Fibroblast of lung (primary cell): ENCODE results near the gene ARFRP1. TPM values are rescaled to one million over a fixed set of nuclear protein-coding genes. Genes with fewer than 3 reads are reported as not detected.

Source experiments
- DNase-seq, 2 donors: peaks; one replicate each; pipeline versions ENCODE4 v3.0.0 to v3.0.0-alpha.2; 2010; ENCODE audit warnings: low read depth in 2 of 2
- H2AFZ ChIP-seq: 2 replicates; pipeline ENCODE4 v1.5.1; 2012; ENCODE audit warnings: low read length, control low read depth, inconsistent platforms
- H3K27ac ChIP-seq: 2 replicates; pipeline ENCODE4 v1.5.1; 2011; ENCODE audit warnings: low read length, control low read depth; ENCODE audit not compliant: insufficient read depth
- H3K27me3 ChIP-seq: 2 replicates; pipeline ENCODE4 v1.5.1; 2011; ENCODE audit warnings: mild to moderate bottlenecking, low read length; ENCODE audit not compliant: control insufficient read depth, insufficient read depth
- H3K36me3 ChIP-seq: 2 replicates; pipeline ENCODE4 v1.5.1; 2011; ENCODE audit warnings: low read length; ENCODE audit not compliant: control insufficient read depth, insufficient read depth
- H3K4me1 ChIP-seq: 2 replicates; pipeline ENCODE4 v1.5.1; 2011; ENCODE audit warnings: low read length; ENCODE audit not compliant: control insufficient read depth, insufficient read depth; ENCODE audit errors: extremely low read depth
- H3K4me2 ChIP-seq: 2 replicates; pipeline ENCODE4 v1.5.1; 2011; ENCODE audit warnings: low read length, control low read depth; ENCODE audit not compliant: insufficient read depth; ENCODE audit errors: extremely low read depth
- H3K4me3 ChIP-seq, 4 experiments: fragments of 200-600 bp in 1 of 4; sonication (generic) in 1 of 4; replicated peaks in 1 of 4; 2 replicates each; pipeline ENCODE4 v1.5.1; 2011 to 2016; ENCODE audit warnings: low read length in 4 of 4, low read depth in 3 of 4, mild to moderate bottlenecking in 3 of 4, control low read depth in 2 of 4, inconsistent platforms in 1 of 4, mixed read lengths in 1 of 4; ENCODE audit not compliant: insufficient read depth in 1 of 4; ENCODE audit errors: control extremely low read depth in 1 of 4
- H3K79me2 ChIP-seq: 2 replicates; pipeline ENCODE4 v1.5.1; 2012; ENCODE audit warnings: mild to moderate bottlenecking, low read length, inconsistent platforms; ENCODE audit not compliant: control insufficient read depth, insufficient read depth
- H3K9ac ChIP-seq: 2 replicates; pipeline ENCODE4 v1.5.1; 2011; ENCODE audit warnings: mild to moderate bottlenecking, low read length, control low read depth; ENCODE audit not compliant: insufficient read depth
- H3K9me3 ChIP-seq: 2 replicates; pipeline ENCODE4 v1.5.1; 2012; ENCODE audit warnings: low read depth, low read length; ENCODE audit not compliant: control insufficient read depth, insufficient read depth
- H4K20me1 ChIP-seq: 2 replicates; pipeline ENCODE4 v1.5.1; 2011; ENCODE audit warnings: low read length; ENCODE audit not compliant: control insufficient read depth, insufficient read depth; ENCODE audit errors: extremely low read depth
- CTCF ChIP-seq, 2 donors: IDR thresholded peaks in 1 of 2; conservative IDR thresholded peaks in 1 of 2; 1 replicate in 1 of 2; 2 replicates in 1 of 2; pipeline ENCODE4 v1.5.1; 2011 to 2012; ENCODE audit warnings: low read length in 2 of 2, control low read depth in 1 of 2, inconsistent platforms in 1 of 2, low read depth in 1 of 2, mild to moderate bottlenecking in 1 of 2
- EZH2 ChIP-seq: IDR thresholded peaks from 2 replicates; pipeline ENCODE4 v1.5.1; 2012; ENCODE audit warnings: low read length, control low read depth, mild to moderate bottlenecking; ENCODE audit errors: missing control alignments
- polyA plus RNA-seq, 2 donors: library from polyadenylated mRNA; depleted of rRNA in 1 of 2; stranded (reverse) in 1 of 2; unstranded in 1 of 2; fragments of >200 nt; gene quantifications; 2 replicates each; pipeline ENCODE4 v1.2.1, GENCODE V29; 2011 to 2012; ENCODE audit warnings: missing spikeins in 1 of 2
- total RNA-seq: library from RNA; depleted of rRNA; stranded (reverse); fragments of >200 nt; gene quantifications from 2 replicates; pipeline ENCODE4 v1.2.1, GENCODE V29; 2014

ARFRP1 gene
- total and polyA plus RNA-seq, 2 donors (not counting 1 experiment from before 2014, with no cell fraction given), result 34.6 to 35.0 TPM

- Histone ChIP-seq H3K4me2 (no peak overlapping the region), H4K20me1 (no peaks in the 10 kb centered on the region), H3K9me3 (no peaks in the 10 kb centered on the region), H3K4me3 (no peak overlapping the region), H3K79me2 (no peaks in the 10 kb centered on the region), H3K27ac (no peak overlapping the region), H3K9ac (no peak overlapping the region), H3K4me1 (no peaks in the 10 kb centered on the region), H3K36me3 (no peaks in the 10 kb centered on the region), H2AFZ (no peak overlapping the region), H3K27me3 (no peaks in the 10 kb centered on the region)
- TF ChIP-seq CTCF (conservative IDR thresholded peaks at IDR 0.05 in 1 of 2, IDR thresholded peaks at IDR 0.05 in 1 of 2; ENCODE audit: low read depth in 1 of 2, low read length in 2 of 2) (no peak), EZH2 (no peak)
- DNase-seq, result no peak
Observed at GRCh38 chr20:63754008-63754407, 46.2 kb upstream of the ARFRP1 start.

- Histone ChIP-seq H3K79me2 (no peaks in the 10 kb centered on the region), H3K4me3 (no peak overlapping the region), H3K27me3 (no peaks in the 10 kb centered on the region), H4K20me1 (no peaks in the 10 kb centered on the region), H3K27ac (no peak overlapping the region), H3K4me2 (no peak overlapping the region), H2AFZ (no peak overlapping the region), H3K9me3 (no peaks in the 10 kb centered on the region), H3K9ac (no peak overlapping the region), H3K4me1 (no peaks in the 10 kb centered on the region), H3K36me3 (no peaks in the 10 kb centered on the region)
- TF ChIP-seq EZH2, result no peak
- TF ChIP-seq CTCF (conservative IDR thresholded peaks at IDR 0.05 in 1 of 2, IDR thresholded peaks at IDR 0.05 in 1 of 2; ENCODE audit: low read depth in 1 of 2, low read length in 2 of 2), result no peak
- no peak for DNase-seq
Observed at GRCh38 chr20:63753381-63753780, 45.6 kb upstream of the ARFRP1 start.

GRCh38 chr20:63752411-63753101 lies 44.8 kb upstream of the ARFRP1 start:
- Histone ChIP-seq H2AFZ (no peak overlapping the region), H3K36me3 (no peaks in the 10 kb centered on the region)

More at GRCh38 chr20:63752411-63753101, 44.8 kb upstream of the ARFRP1 start:
- no peak overlapping the region for H3K27ac ChIP-seq
- no peaks in the 10 kb centered on the region for H3K9me3 ChIP-seq
- H3K4me2 ChIP-seq, result no peak overlapping the region
- no peaks in the 10 kb centered on the region for H3K4me1 ChIP-seq
- no peak overlapping the region for H3K9ac ChIP-seq
- no peaks in the 10 kb centered on the region for H3K79me2 ChIP-seq
- H3K27me3 ChIP-seq, result no peaks in the 10 kb centered on the region
- no peak for DNase-seq
- no peak overlapping the region for H3K4me3 ChIP-seq
- TF ChIP-seq CTCF (conservative IDR thresholded peaks at IDR 0.05 in 1 of 2, IDR thresholded peaks at IDR 0.05 in 1 of 2; ENCODE audit: low read depth in 1 of 2, low read length in 2 of 2), result no peak
- no peak for TF ChIP-seq EZH2
- no peaks in the 10 kb centered on the region for H4K20me1 ChIP-seq
